ENCODE data around the gene KCNK15. TPM values are rescaled to one million over a fixed set of nuclear protein-coding genes. Genes with fewer than 3 reads are reported as not detected.

KCNK15 gene
- total RNA-seq, 1 donor from 2014 or later, result 0.77 TPM

- Mint-ChIP-seq H3K4me1 (ENCODE audit: low read depth) (peaks cover 23% of the 10 kb centered on the region), H3K27me3 (ENCODE audit: low read depth) (peaks cover 8% of the 10 kb centered on the region), H3K27ac (ENCODE audit: unreplicated experiment) (no peak overlapping the region), H3K9me3 (ENCODE audit: low read depth) (no peaks in the 10 kb centered on the region), H3K36me3 (ENCODE audit: low read depth) (no peaks in the 10 kb centered on the region), H3K4me3 (ENCODE audit: unreplicated experiment) (no peak overlapping the region)
- TF ChIP-seq CTCF (IDR thresholded peaks at IDR 0.05), result no peak
- no peak for DNase-seq (ENCODE audit: low spot score)
These were observed 2.5 kb upstream of the KCNK15 start for GRCh38 chr20:44743080-44743701.

- DNase-seq (ENCODE audit: low spot score), result no peak
These were observed 1.6 kb upstream of the KCNK15 start for GRCh38 chr20:44743916-44744655.

DNA sequence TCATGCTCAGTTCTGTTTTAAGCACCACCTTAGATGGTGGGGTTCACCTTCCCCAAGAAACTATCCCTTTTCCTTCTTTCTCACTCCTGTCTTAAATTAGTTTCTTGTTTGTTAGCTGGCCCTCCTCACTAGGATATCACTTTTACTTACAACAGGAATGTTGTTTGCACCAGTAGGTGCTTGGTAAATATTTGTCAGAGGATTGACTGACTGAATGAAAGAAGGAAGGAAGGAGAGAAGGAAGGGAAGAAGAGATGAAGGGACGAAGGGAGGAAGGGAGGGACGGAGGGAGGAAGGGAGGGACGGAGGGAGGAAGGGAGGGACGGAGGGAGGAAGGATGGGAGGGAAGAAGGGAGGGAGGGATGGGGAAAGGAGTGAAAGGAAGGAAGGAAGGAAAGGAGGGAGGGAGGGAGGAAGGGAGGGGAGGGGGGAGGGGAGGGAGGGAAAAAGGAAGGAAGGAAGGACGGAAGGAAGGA is 505 bp upstream of the KCNK15 start:
- no peak overlapping the region for H3K27ac Mint-ChIP-seq (ENCODE audit: unreplicated experiment)
- H3K4me1 Mint-ChIP-seq (ENCODE audit: low read depth), result peaks cover 15% of the 10 kb centered on the region
- DNase-seq (ENCODE audit: low spot score), result no peak
- H3K36me3 Mint-ChIP-seq (ENCODE audit: low read depth), result no peaks in the 10 kb centered on the region
- no peak for TF ChIP-seq CTCF (IDR thresholded peaks at IDR 0.05)
- H3K27me3 Mint-ChIP-seq (ENCODE audit: low read depth), result peaks cover 16% of the 10 kb centered on the region
- H3K4me3 Mint-ChIP-seq (ENCODE audit: unreplicated experiment), result peak overlapping the region; percentile 60
- no peaks in the 10 kb centered on the region for H3K9me3 Mint-ChIP-seq (ENCODE audit: low read depth)

More at GRCh38 chr20:44743916-44744655, 1.6 kb upstream of the KCNK15 start:
- H3K36me3 Mint-ChIP-seq (ENCODE audit: low read depth), result no peaks in the 10 kb centered on the region
- H3K27ac Mint-ChIP-seq (ENCODE audit: unreplicated experiment), result no peak overlapping the region
- peaks cover 9% of the 10 kb centered on the region for H3K27me3 Mint-ChIP-seq (ENCODE audit: low read depth)
- no peaks in the 10 kb centered on the region for H3K9me3 Mint-ChIP-seq (ENCODE audit: low read depth)
- H3K4me1 Mint-ChIP-seq (ENCODE audit: low read depth), result peaks cover 16% of the 10 kb centered on the region
- no peak for TF ChIP-seq CTCF (IDR thresholded peaks at IDR 0.05)
- H3K4me3 Mint-ChIP-seq (ENCODE audit: unreplicated experiment), result no peak overlapping the region

- H3K36me3 Mint-ChIP-seq (ENCODE audit: low read depth), result peaks cover 1% of the 10 kb centered on the region
- no peak for DNase-seq (ENCODE audit: low spot score)
- peaks cover 16% of the 10 kb centered on the region for H3K27me3 Mint-ChIP-seq (ENCODE audit: low read depth)
- H3K4me3 Mint-ChIP-seq (ENCODE audit: unreplicated experiment), result peak overlapping the region; percentile 66
- H3K9me3 Mint-ChIP-seq (ENCODE audit: low read depth), result no peaks in the 10 kb centered on the region
- peaks cover 15% of the 10 kb centered on the region for H3K4me1 Mint-ChIP-seq (ENCODE audit: low read depth)
- no peak for TF ChIP-seq CTCF (IDR thresholded peaks at IDR 0.05)
- H3K27ac Mint-ChIP-seq (ENCODE audit: unreplicated experiment), result no peak overlapping the region
These were observed 901 bp downstream of the KCNK15 start for GRCh38 chr20:44746367-44747165.

Measured in chondrocyte (in vitro differentiated cells).